A673 (cell line): ENCODE results near the gene CEBPE.

Source experiments
- EZH2 ChIP-seq: fragments of 200-600 bp; sonication (generic); IDR thresholded peaks from 2 replicates; pipeline ENCODE4 v1.6.1; 2017; ENCODE audit warnings: borderline replicate concordance, low read depth, mild to moderate bottlenecking, mixed read lengths, antibody characterized with exemption, low read length; ENCODE audit not compliant: poor library complexity, severe bottlenecking
- TF ChIP-seq, protein P1 (sequence below): fragments of 300-800, 200-600 bp; sonication (generic); conservative IDR thresholded peaks from 2 replicates; pipeline ENCODE4 v1.5.1; 2017; ENCODE audit warnings: low read depth, mild to moderate bottlenecking, antibody characterized with exemption, low read length, moderate library complexity, mixed read lengths

DNA sequence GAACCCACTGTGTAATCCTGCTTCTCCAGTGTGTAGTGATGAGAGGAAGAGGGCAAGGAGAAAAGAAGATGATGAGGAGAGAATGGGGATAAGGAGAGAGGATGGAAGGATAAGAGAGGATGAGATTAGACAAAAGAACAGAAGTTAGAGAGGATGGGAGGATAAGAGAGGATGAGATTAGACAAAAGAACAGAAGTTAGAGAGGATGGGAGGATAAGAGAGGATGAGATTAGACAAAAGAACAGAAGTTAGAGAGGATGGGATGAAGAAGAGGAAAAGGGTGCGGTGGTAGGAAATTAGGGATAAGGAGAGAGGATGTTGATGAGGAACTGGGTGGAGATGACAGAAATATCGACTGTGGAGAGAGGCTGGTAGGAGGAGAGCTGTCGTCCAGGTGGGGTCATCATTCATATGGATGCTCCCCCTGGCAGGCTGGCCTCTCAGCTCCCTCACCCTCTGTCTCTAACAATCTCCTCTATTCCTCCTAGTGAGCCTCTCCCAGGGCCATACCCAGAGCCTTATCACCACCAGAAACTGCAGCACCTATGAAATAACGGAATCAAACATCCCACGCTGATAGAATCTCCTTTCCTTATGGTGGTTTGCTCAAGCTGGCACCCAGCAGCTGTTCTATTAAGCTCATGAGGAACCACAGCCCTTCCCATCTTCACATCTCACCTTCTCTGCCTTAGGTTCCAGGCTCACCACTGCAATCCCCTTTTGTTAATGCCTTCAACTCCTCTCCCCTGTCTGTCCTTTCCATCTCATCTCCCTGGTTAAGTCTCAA lies 8.3 kb downstream of the CEBPE start:
- TF ChIP-seq, protein P1, sequence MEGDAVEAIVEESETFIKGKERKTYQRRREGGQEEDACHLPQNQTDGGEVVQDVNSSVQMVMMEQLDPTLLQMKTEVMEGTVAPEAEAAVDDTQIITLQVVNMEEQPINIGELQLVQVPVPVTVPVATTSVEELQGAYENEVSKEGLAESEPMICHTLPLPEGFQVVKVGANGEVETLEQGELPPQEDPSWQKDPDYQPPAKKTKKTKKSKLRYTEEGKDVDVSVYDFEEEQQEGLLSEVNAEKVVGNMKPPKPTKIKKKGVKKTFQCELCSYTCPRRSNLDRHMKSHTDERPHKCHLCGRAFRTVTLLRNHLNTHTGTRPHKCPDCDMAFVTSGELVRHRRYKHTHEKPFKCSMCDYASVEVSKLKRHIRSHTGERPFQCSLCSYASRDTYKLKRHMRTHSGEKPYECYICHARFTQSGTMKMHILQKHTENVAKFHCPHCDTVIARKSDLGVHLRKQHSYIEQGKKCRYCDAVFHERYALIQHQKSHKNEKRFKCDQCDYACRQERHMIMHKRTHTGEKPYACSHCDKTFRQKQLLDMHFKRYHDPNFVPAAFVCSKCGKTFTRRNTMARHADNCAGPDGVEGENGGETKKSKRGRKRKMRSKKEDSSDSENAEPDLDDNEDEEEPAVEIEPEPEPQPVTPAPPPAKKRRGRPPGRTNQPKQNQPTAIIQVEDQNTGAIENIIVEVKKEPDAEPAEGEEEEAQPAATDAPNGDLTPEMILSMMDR, result no peak
- no peak for TF ChIP-seq EZH2
